ENCODE measurements around the gene PSMD1. TPM values are rescaled to one million over a fixed set of nuclear protein-coding genes. Genes with fewer than 3 reads are reported as not detected.

Gene PSMD1
- total and polyA plus RNA-seq, 2 of the 8 experiments (the other 6 are each of a cell fraction or from before 2014, with no cell fraction given) = 179 to 272 TPM

DNA sequence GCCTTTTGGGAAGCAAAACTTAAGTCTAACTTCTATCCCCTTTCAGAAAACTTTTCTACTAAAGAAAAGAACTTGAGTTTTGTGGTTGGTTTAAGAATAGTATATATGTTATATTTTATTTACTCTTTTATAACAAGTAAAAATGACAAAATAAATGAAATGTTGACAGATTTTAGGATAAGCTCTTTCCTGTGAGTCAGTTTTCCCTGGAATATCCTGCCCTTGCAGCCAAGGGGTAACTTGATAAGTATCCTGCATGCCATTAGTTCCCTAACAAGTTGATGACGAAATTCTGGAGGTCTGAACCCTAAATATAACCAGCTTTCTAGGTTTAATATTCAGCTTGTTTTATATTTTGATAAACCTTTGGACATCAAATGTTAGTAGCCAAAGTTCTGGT, 75.5 kb downstream of the PSMD1 start:
- FAIRE-seq = no peak
- CTCF ChIA-PET (ENCODE audit: partially characterized antibody) = no interaction called here
- TF ChIP-seq HDAC2 (IDR thresholded peaks at IDR 0.05; ENCODE audit: borderline replicate concordance in 1 of 2, low read depth in 2 of 2, low read length in 2 of 2) (no peak), YY1 (IDR thresholded peaks at IDR 0.05; ENCODE audit: low read depth, low read length) (no peak), CBX5 (IDR thresholded peaks at IDR 0.05; ENCODE audit: low read depth, low read length) (no peak), GABPA (IDR thresholded peaks at IDR 0.05; ENCODE audit: borderline replicate concordance, insufficient read depth, low read length) (no peak)

More for the DNA sequence above, 75.5 kb downstream of the PSMD1 start:
- Histone ChIP-seq H3K79me2 (ENCODE audit: control insufficient read depth in 1 of 2, insufficient read depth in 2 of 2, low read length in 2 of 2) (peaks cover 0 to 16% of the 10 kb centered on the region in 2 experiments; a peak in 2 of 4 replicates), H3K18ac (ENCODE audit: extremely low read depth, low read length) (no peak overlapping the region), H3K14ac (ENCODE audit: insufficient read length) (no peak overlapping the region), H2BK120ac (replicated peaks; ENCODE audit: low read depth, low read length) (no peak overlapping the region), H3K23me2 (ENCODE audit: low read depth, low read length) (no peaks in the 10 kb centered on the region), H2AFZ (ENCODE audit: low read length) (no peak overlapping the region), H3K23ac (ENCODE audit: insufficient read length) (no peak overlapping the region), H2BK12ac (ENCODE audit: low read depth, low read length) (no peak overlapping the region), H2AK5ac (ENCODE audit: low read depth, low read length) (no peak overlapping the region), H3K27me3 (replicated peaks in 1 of 4; ENCODE audit: control insufficient read depth in 3 of 4, extremely low read depth in 1 of 4, insufficient read depth in 3 of 4, low read length in 3 of 4) (no peaks in the 10 kb centered on the region), H4K91ac (replicated peaks; ENCODE audit: insufficient read length, low read length) (no peak overlapping the region), H2BK5ac (ENCODE audit: low read depth, low read length) (no peak overlapping the region), H3K9ac (replicated peaks in 1 of 4; ENCODE audit: extremely low read depth in 1 of 4, low read depth in 3 of 4, low read length in 3 of 4) (no peak overlapping the region), H3K4me3 (ENCODE audit: extremely low read depth in 1 of 4, insufficient read depth in 2 of 4, low read depth in 3 of 4, low read length in 4 of 4) (no peak overlapping the region), H3K4me1 (replicated peaks in 1 of 4; ENCODE audit: control insufficient read depth in 3 of 4, insufficient read depth in 4 of 4, low read length in 3 of 4) (no peaks in the 10 kb centered on the region; a peak in 1 of 7 replicates), H4K8ac (ENCODE audit: extremely low read depth, insufficient read depth, low read length) (no peak overlapping the region), H2BK20ac (ENCODE audit: low read length) (no peak overlapping the region), H3K4me2 (ENCODE audit: insufficient read depth in 1 of 2, low read depth in 2 of 2, low read length in 2 of 2) (no peak overlapping the region), H3K27ac (ENCODE audit: low read depth, low read length) (no peak overlapping the region), H3K56ac (replicated peaks; ENCODE audit: insufficient read length, low read depth, low read length) (no peak overlapping the region), H3K36me3 (ENCODE audit: control insufficient read depth in 2 of 4, insufficient read depth in 4 of 4, low read length in 3 of 4) (no peaks in the 10 kb centered on the region), H3K4ac (replicated peaks; ENCODE audit: insufficient read length, low read depth, low read length) (no peak overlapping the region), H4K20me1 (replicated peaks in 1 of 2; ENCODE audit: control insufficient read depth in 1 of 2, insufficient read depth in 2 of 2, low read length in 2 of 2) (no peaks in the 10 kb centered on the region), H2BK15ac (ENCODE audit: low read length) (no peak overlapping the region), H3K79me1 (ENCODE audit: low read depth, low read length) (no peaks in the 10 kb centered on the region), H4K5ac (ENCODE audit: insufficient read length, low read depth, low read length) (no peak overlapping the region), H3K9me3 (ENCODE audit: insufficient read depth in 2 of 2, low read depth in 1 of 2, low read length in 1 of 2) (no peaks in the 10 kb centered on the region)
- POLR2A ChIA-PET (ENCODE audit: partially characterized antibody) = no interaction called here
- 87% methylated on average over 1 of the region's 1 CpG; no CpG with 5 or more reads in 1 of the 2 experiments for WGBS, 2 experiments (ENCODE audit: extremely low coverage in 1 of 2, insufficient coverage in 1 of 2, insufficient read length in 1 of 2, insufficient replicate concordance in 2 of 2, low coverage in 1 of 2, low lambda C conversion rate in 2 of 2, missing lambda C conversion rate in 1 of 2)
- DNase-seq (ENCODE audit: low read depth in 1 of 2, low spot score in 2 of 2) = no peak
